Smooth muscle cell (in vitro differentiated cells): ENCODE data around the gene USP47. TPM values are rescaled to one million over a fixed set of nuclear protein-coding genes. Genes with fewer than 3 reads are reported as not detected.

ENCODE experiments used
- DNase-seq: peaks from one replicate; lab custom pipeline; 2025; ENCODE audit not compliant: unreplicated experiment; lab: John Stamatoyannopoulos, UW
- H2AFZ ChIP-seq: fragments of 200-600 bp; sonication (generic); 2 replicates; pipeline ENCODE4 v1.6.0; 2016; ENCODE audit warnings: antibody characterized with exemption, low read depth, mild to moderate bottlenecking
- H3F3A ChIP-seq: fragments of 200-600 bp; sonication (generic); 2 replicates; pipeline ENCODE4 v1.6.0; 2017; ENCODE audit warnings: antibody characterized with exemption, low read depth
- H3K27ac ChIP-seq: fragments of 200-600 bp; sonication (generic); 2 replicates; pipeline ENCODE4 v1.5.1; 2016; ENCODE audit warnings: low read depth, mild to moderate bottlenecking
- H3K27me3 ChIP-seq: fragments of 200-600 bp; sonication (generic); 2 replicates; pipeline ENCODE4 v1.6.1; 2016; ENCODE audit warnings: low read depth, mild to moderate bottlenecking
- H3K36me3 ChIP-seq: fragments of 200-600 bp; sonication (generic); 2 replicates; pipeline ENCODE4 v1.5.1; 2016; ENCODE audit warnings: low read depth
- H3K4me1 ChIP-seq: fragments of 200-600 bp; sonication (generic); 2 replicates; pipeline ENCODE4 v1.5.1; 2016; ENCODE audit warnings: low read depth
- H3K4me2 ChIP-seq: fragments of 200-600 bp; sonication (generic); 2 replicates; pipeline ENCODE4 v1.6.0; 2016; ENCODE audit warnings: mild to moderate bottlenecking
- H3K4me3 ChIP-seq: fragments of 200-600 bp; sonication (generic); 2 replicates; pipeline ENCODE4 v1.5.1; 2016; ENCODE audit warnings: mild to moderate bottlenecking
- H3K79me2 ChIP-seq: fragments of 200-600 bp; sonication (generic); 2 replicates; pipeline ENCODE4 v1.6.0; 2016; ENCODE audit warnings: low read depth, mild to moderate bottlenecking
- H3K9ac ChIP-seq: fragments of 200-600 bp; sonication (generic); 2 replicates; pipeline ENCODE4 v1.6.0; 2016; ENCODE audit warnings: low read depth
- H3K9me3 ChIP-seq: fragments of 200-600 bp; sonication (generic); replicated peaks from 2 replicates; pipeline ENCODE4 v1.5.1; 2016; ENCODE audit warnings: low read depth
- H4K20me1 ChIP-seq: fragments of 200-600 bp; sonication (generic); 2 replicates; pipeline ENCODE4 v1.6.0; 2016; ENCODE audit warnings: low read depth
- CTCF ChIP-seq: fragments of 200-600 bp; sonication (generic); IDR thresholded peaks from 2 replicates; pipeline ENCODE4 v1.5.1; 2017; ENCODE audit warnings: borderline replicate concordance, mild to moderate bottlenecking, antibody characterized with exemption; ENCODE audit not compliant: insufficient read depth, poor library complexity, severe bottlenecking
- WGBS: methylation state at CpG from one replicate; pipeline ENCODE4 v1.1.7; 2016; ENCODE audit warnings: low lambda C conversion rate; 5-methylcytosine and 5-hydroxymethylcytosine counted together
- polyA plus RNA-seq: library from polyadenylated mRNA; unstranded; fragments of >200 nt; fragmentation: Nextera tagmentation; extraction: Ambion mirVana; gene quantifications from 2 replicates; pipeline ENCODE4 v1.2.1, GENCODE V29; 2016
- total RNA-seq: library from RNA; depleted of rRNA; stranded (reverse); fragments of >200 nt; gene quantifications from 2 replicates; pipeline ENCODE4 v1.2.3, GENCODE V29; 2014

USP47 gene
- total and polyA plus RNA-seq, 2 experiments from 2014 or later, result 38.0 to 75.3 TPM

GRCh38 chr11:11808992-11809615, 32.7 kb upstream of the USP47 start:
- H3K4me3 ChIP-seq, result no peak overlapping the region
- H3F3A ChIP-seq, result no peaks in the 10 kb centered on the region
- H3K4me2 ChIP-seq, result no peak overlapping the region
- no peak for DNase-seq
- peaks cover 5% of the 10 kb centered on the region for H3K4me1 ChIP-seq
- no peak overlapping the region for H2AFZ ChIP-seq
- H3K9ac ChIP-seq, result no peak overlapping the region
- H3K79me2 ChIP-seq, result no peaks in the 10 kb centered on the region
- H3K9me3 ChIP-seq, result no peaks in the 10 kb centered on the region
- H3K36me3 ChIP-seq, result no peaks in the 10 kb centered on the region
- no peak overlapping the region for H3K27ac ChIP-seq
- WGBS, result 88% methylated on average over 4 of the region's 4 CpGs
- no peaks in the 10 kb centered on the region for H4K20me1 ChIP-seq
- TF ChIP-seq CTCF, result no peak
- H3K27me3 ChIP-seq, result no peaks in the 10 kb centered on the region

GRCh38 chr11:11810764-11811726, 30.7 kb upstream of the USP47 start:
- Histone ChIP-seq H3K79me2 (no peaks in the 10 kb centered on the region), H3K9ac (no peak overlapping the region), H3K4me2 (no peak overlapping the region), H3K9me3 (no peaks in the 10 kb centered on the region), H3K27me3 (no peaks in the 10 kb centered on the region), H4K20me1 (no peaks in the 10 kb centered on the region), H3K27ac (no peak overlapping the region), H3F3A (no peaks in the 10 kb centered on the region), H3K4me3 (no peak overlapping the region), H3K36me3 (no peaks in the 10 kb centered on the region), H3K4me1 (peaks cover 5% of the 10 kb centered on the region), H2AFZ (no peak overlapping the region)
- no peak for TF ChIP-seq CTCF
- DNase-seq, result no peak
- WGBS, result 85% methylated on average over 26 of the region's 35 CpGs

GRCh38 chr11:11813288-11813962, 28.3 kb upstream of the USP47 start:
- no peak for DNase-seq
- H3K79me2 ChIP-seq, result no peaks in the 10 kb centered on the region
- H2AFZ ChIP-seq, result peak overlapping the region; percentile 13
- H3K9ac ChIP-seq, result peak overlapping the region; percentile 66
- peak overlapping the region; percentile 95 for H3K27ac ChIP-seq
- no peaks in the 10 kb centered on the region for H3F3A ChIP-seq
- peak overlapping the region; percentile 71 for H3K4me2 ChIP-seq
- no peak overlapping the region for H3K4me3 ChIP-seq
- H3K4me1 ChIP-seq, result peaks cover 5% of the 10 kb centered on the region
- H3K36me3 ChIP-seq, result no peaks in the 10 kb centered on the region
- no peaks in the 10 kb centered on the region for H3K27me3 ChIP-seq
- no peaks in the 10 kb centered on the region for H3K9me3 ChIP-seq
- H4K20me1 ChIP-seq, result no peaks in the 10 kb centered on the region
- WGBS, result 13% methylated on average over 3 of the region's 3 CpGs
- no peak for TF ChIP-seq CTCF
